Activated CD8-positive, alpha-beta memory T cell treated with anti-CD3 and anti-CD28 coated beads for 36 hours (primary cell): ENCODE data around the gene DUOX1. TPM values are rescaled to one million over a fixed set of nuclear protein-coding genes. Genes with fewer than 3 reads are reported as not detected.

Experiments used
- CTCF ChIA-PET: fragments of 350-600 bp; sonication (Branson Sonifier 250); formaldehyde crosslinking; loops from one replicate; lab custom pipeline; 2021; ENCODE audit warnings: antibody characterized with exemption; lab: Charles Lee
- POLR2A ChIA-PET: fragments of 350-600 bp; sonication (Branson Sonifier 250); formaldehyde crosslinking; loops from one replicate; lab custom pipeline; 2021; ENCODE audit warnings: antibody characterized with exemption; lab: Charles Lee
- total RNA-seq, 2 experiments: library from RNA; stranded (reverse); gene quantifications; one replicate each; pipeline ENCODE4 v1.2.3, GENCODE V29; 2021

DUOX1 gene
- total RNA-seq, 2 experiments from 2014 or later = 0.19 TPM

DNA sequence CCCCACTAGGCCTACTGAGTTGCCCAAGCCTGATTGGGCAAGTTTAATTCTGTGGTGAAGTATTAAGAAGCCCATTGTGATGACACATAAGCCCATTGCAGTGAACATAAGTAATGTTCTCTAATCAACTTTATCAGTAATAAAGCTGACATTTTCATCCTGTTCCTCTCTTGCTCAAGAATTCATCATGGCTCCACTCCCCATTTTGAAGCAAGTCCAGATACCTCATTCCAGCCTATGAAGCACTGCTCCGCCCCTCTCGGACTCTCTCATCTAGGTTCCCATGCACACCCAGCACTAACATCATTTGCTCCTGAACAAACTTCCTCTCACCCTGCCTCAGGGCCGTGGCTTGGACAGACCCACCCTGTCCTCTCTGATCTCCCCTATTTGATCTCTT, 47.5 kb downstream of the DUOX1 start:
- POLR2A ChIA-PET = no interaction called here
- CTCF ChIA-PET = no interaction called here

DNA sequence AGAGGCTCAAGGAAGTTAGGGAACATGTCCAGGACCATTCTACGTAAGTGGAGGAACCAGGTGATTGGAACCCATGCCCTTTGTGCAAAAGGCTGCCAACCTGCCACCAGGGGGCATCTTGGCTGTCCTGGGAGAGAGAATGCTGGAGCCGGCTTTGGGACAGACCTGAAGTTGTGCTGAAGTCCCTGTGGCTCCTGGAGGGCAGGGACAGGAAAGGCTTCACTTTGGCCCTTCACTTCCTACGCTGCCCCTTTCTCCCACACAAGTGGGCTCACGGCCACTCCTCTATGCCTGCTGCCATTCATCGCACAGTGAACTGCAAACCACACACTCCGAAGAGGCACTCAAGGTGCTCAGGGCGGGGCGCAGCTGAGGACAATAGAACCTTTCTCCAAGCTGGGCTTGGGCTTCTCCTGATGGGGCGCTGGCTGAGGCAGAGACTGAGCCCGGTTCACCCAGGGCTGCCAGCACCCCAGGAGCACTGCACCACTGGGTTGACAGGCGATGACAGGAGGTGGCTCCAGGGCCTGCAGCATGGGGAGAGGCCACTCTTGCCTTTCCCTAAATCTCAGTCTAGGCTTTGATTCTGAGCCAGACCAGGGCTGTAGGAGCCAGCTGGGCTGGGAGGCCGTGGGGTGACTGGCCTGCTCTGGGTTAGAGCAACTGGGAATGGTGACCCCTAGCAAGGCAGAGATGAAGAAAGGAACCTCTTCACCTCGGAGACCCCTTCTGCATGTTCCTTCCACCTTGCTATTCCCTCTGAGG, 49.6 kb downstream of the DUOX1 start:
- ChIA-PET POLR2A (interaction anchor here (0.6 to 1.6 kb wide), 2 partner anchors 21 to 223 kb away, joined by 5 to 6 read pairs; a partner anchor contains a TSS), CTCF (interaction anchor here (1.1 to 2.4 kb wide), 6 partner anchors 8 to 27 kb away, joined by 3 to 8 read pairs (median 3); no protein-coding TSS in a partner anchor)

GRCh38 chr15:45180201-45180600, 50.4 kb downstream of the DUOX1 start:
- ChIA-PET CTCF (interaction anchor here (1.1 to 2.4 kb wide), 7 partner anchors 9 to 95 kb away, joined by 3 to 8 read pairs (median 3); no protein-coding TSS in a partner anchor), POLR2A (interaction anchor here (0.6 to 1.6 kb wide), 2 partner anchors 21 to 222 kb away, joined by 5 to 6 read pairs; a partner anchor contains a TSS)

DNA sequence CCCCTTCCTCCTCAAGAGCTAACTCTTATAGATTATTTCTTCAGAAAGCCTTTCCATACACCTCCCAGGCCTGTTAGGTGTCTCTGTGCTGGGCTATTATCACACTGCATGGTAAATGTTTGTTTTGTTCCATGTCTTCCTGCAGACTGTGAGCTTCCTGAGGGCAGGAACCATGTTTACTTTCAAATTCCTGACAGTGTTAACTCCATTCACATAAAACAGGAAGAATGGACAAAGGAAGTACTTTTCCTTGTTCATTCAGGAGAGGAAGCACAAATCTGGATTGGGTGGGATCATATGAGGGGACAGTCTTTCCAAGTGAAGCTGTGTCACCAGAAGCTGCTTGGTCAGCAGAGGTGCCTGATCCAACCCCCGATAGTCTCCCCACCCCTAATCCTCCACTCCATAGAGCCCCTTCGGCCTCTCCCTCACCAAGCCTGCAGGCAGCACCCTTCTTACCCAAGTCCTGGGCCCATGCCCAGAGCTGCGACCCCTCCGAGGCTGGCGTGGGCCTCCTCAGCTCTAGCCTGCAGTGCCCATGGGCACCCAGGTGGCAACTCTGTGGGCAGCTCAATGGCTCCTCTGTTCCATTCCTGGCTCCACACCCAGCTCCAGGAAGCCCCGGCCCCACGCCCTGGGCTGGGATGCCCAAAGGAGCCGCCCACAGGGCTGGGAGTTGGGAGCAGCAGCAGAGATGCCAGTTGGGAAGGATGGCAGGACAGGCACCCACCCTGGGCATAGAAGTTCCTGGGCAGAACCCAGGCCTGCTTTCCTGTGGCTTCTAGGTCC, 51.0 kb downstream of the DUOX1 start:
- POLR2A ChIA-PET = interaction anchor here (1.6 kb wide), 1 partner anchor 221 kb away, joined by 5 read pairs; a partner anchor contains a TSS
- CTCF ChIA-PET = interaction anchor here (0.8 to 2.4 kb wide), 8 partner anchors 10 to 95 kb away, joined by 3 to 8 read pairs (median 3); no protein-coding TSS in a partner anchor

- ChIA-PET CTCF (no interaction called here), POLR2A (no interaction called here)
These were observed 51.9 kb downstream of the DUOX1 start for GRCh38 chr15:45181491-45182285.

GRCh38 chr15:45182996-45183395, 53.2 kb downstream of the DUOX1 start:
- ChIA-PET CTCF (interaction anchor here (2.0 kb wide), 1 partner anchor 20 kb away, joined by 5 read pairs; no protein-coding TSS in a partner anchor), POLR2A (interaction anchor here (0.6 kb wide), 1 partner anchor 18 kb away, joined by 7 read pairs; no protein-coding TSS in a partner anchor)

- POLR2A ChIA-PET = interaction anchor here (0.6 kb wide), 1 partner anchor 18 kb away, joined by 7 read pairs; no protein-coding TSS in a partner anchor
- CTCF ChIA-PET = interaction anchor here (2.0 kb wide), 1 partner anchor 20 kb away, joined by 5 read pairs; no protein-coding TSS in a partner anchor
These were observed 53.7 kb downstream of the DUOX1 start for GRCh38 chr15:45183511-45183910.

GRCh38 chr15:45184562-45185041, 54.8 kb downstream of the DUOX1 start:
- POLR2A ChIA-PET = no interaction called here
- CTCF ChIA-PET = interaction anchor here (0.8 to 2.0 kb wide), 3 partner anchors 9 to 22 kb away, joined by 3 to 5 read pairs (median 3); no protein-coding TSS in a partner anchor

DNA sequence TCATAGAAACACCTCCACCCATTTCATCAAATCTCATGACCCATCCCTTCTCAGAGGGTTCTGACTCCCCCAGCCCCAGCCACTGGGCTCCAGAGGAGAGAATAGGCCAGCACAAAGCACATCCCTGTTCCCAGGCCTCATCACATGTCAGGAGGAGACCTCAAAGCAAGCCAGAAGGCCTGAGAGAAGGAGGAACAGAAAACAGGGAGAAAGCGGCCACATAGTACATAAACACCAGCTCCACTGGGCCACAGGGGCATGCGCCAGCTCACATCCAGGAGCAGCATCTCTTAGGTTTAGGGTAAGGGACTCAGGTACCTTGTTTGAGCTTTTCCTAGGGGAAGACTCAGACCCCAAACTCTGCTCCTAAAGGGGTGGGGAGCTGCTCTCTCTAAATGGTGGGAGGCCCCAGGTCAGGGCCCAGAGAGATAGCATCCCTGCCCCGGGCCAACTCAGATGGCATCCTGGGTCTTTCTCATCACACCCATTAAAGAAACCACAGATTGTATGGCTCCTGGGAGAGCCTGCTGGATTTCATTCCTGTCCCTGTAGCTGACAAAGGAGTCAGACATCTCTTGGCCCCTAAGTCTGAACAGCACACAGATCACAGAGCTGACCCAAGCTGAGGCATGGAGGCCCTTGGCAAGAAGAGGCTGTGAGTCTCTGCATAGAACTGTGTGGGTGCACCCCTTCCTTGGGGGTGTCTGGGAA, 55.4 kb downstream of the DUOX1 start:
- CTCF ChIA-PET = interaction anchor here (0.8 to 1.2 kb wide), 3 partner anchors 10 to 22 kb away, joined by 3 to 4 read pairs (median 3); no protein-coding TSS in a partner anchor
- POLR2A ChIA-PET = interaction anchor here (2.8 kb wide), 1 partner anchor 17 kb away, joined by 9 read pairs; no protein-coding TSS in a partner anchor

GRCh38 chr15:45185903-45186770, 56.3 kb downstream of the DUOX1 start:
- CTCF ChIA-PET = interaction anchor here (0.6 to 1.4 kb wide), 5 partner anchors 9 to 68 kb away, joined by 3 to 4 read pairs (median 3); no protein-coding TSS in a partner anchor
- POLR2A ChIA-PET = interaction anchor here (2.2 to 2.8 kb wide), 2 partner anchors 18 to 23 kb away, joined by 8 to 9 read pairs; no protein-coding TSS in a partner anchor

GRCh38 chr15:45186771-45187577, 57.2 kb downstream of the DUOX1 start:
- ChIA-PET CTCF (interaction anchor here (0.6 to 1.4 kb wide), 6 partner anchors 11 to 69 kb away, joined by 3 to 6 read pairs (median 4); no protein-coding TSS in a partner anchor), POLR2A (interaction anchor here (0.7 to 2.8 kb wide), 4 partner anchors 11 to 23 kb away, joined by 6 to 9 read pairs (median 8); no protein-coding TSS in a partner anchor)

DNA sequence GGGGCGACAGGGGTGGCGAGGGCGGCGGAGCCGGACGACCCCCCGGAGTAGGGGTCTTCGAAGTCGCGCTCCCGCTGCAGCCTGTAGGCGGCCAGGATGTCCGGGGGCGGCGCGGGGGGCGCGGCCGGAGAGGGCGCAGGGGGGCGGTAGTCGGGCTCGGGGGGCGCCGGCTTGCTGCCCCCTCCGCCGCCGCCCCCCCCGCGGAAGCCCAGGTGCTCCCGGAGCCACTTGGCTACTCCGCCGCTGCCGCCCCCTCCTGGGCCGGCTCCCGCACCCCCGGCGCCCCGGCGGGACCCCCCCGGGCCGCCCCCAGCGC, 57.7 kb downstream of the DUOX1 start:
- POLR2A ChIA-PET = interaction anchor here (0.6 to 2.8 kb wide), 6 partner anchors 10 to 215 kb away, joined by 3 to 9 read pairs (median 8); a partner anchor contains a TSS
- CTCF ChIA-PET = interaction anchor here (0.8 to 1.4 kb wide), 5 partner anchors 11 to 70 kb away, joined by 3 to 7 read pairs (median 4); no protein-coding TSS in a partner anchor

DNA sequence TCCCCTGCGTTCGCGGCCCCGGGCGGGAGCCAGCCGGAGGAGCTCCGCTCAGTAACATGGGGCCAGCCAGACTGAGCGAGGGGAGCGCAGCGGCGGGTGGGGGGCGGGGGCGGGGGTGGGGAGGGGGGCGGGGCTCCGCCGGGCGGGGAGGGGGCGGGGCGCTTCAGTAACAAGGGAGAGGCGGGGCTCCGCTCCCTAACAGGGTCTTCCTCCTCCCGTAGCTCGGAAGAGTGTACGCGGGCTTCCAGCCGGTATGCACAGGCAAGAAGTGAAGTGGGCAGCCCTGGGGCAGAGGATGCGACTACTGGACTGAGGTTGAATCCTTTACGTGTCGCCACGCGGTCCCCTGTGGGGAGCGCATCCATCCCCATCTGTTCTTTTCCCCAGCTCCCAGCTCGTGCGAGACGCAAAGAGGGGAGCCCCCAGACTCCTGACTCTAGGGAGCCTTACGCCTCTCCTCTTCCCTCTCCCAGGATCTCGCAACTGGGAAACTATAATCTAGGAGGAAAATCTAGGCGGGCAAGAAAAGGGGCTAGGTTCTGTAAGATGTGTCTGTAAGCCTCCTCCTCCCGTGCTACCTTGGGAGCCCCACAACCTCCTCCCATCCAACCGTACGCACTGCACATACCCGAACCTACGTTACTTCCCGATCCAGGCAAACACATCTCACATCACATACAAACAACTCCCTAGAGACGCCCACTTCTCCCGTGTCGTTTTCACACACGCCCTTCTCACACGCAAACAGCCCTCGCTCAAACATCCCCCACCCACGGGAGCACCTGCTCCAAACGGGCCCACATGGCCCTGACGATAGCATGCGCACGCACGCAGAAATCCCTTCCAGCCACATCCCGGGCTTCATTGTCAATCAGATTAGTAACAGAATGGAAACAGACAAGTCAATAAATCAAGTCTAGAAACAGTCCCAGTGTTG, 58.4 kb downstream of the DUOX1 start, which contains the start of gene SHF:
Gene SHF (minus strand): TSS at position 73 of the 937 bp plus-strand sequence. CDS start 15 bp downstream, at position 58.
- CTCF ChIA-PET = interaction anchor here (0.7 to 1.3 kb wide), 6 partner anchors 10 to 70 kb away, joined by 3 to 7 read pairs (median 4); no protein-coding TSS in a partner anchor
- POLR2A ChIA-PET = interaction anchor here (0.6 to 2.8 kb wide), 7 partner anchors 10 to 214 kb away, joined by 3 to 9 read pairs (median 7); a partner anchor contains a TSS

DNA sequence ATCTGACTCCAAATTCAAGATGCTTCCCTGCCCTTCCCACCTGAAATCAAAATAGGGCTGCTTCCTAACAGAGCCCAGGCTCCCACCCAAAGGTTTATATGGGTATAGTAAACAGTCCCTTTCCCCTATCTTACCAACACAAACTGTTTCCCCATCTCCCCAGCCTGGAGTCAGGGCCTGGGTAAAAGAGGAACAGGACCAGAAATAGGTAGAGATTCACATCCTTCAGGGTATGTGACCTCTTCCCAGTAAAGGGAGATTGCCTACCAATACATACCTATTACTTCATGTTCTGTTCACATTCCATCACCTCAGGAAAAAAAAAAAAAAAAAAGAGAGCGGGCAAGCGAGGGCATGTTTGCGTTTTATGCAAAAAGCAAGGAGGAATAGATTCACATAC, 67.7 kb downstream of the DUOX1 start:
- ChIA-PET CTCF (interaction anchor here (0.8 to 2.0 kb wide), 9 partner anchors 8 to 82 kb away, joined by 3 to 11 read pairs (median 4); partner anchors contain the start of gene SHF), POLR2A (interaction anchor here (1.2 to 1.5 kb wide), 3 partner anchors 10 to 205 kb away, joined by 3 to 8 read pairs (median 7); partner anchors contain the start of gene SHF)
